Measurements from ENCODE around the gene JAG1.

The JAG1 gene

DNA sequence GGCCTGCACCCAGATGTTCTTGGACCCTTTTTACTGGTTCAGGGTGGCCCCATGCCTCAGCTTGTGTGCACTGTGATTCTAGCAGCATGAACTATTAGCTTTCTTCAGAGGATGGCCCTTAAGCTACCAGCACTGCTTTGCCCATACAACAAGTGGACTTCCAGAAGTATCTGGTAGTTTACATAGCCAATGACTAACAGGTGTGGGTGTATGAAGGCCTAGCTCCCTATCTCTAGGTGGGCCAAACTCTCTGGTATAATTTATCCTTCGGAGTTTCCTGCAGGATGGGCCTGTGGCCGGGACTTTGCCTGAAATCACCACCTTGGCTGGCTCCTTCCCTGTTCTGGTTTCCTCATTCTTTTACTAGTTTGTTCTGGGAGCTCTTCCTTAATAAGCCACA, 26.1 kb upstream of the JAG1 start:
- DNase-seq (ENCODE audit: low read depth, low spot score) = no peak

DNA sequence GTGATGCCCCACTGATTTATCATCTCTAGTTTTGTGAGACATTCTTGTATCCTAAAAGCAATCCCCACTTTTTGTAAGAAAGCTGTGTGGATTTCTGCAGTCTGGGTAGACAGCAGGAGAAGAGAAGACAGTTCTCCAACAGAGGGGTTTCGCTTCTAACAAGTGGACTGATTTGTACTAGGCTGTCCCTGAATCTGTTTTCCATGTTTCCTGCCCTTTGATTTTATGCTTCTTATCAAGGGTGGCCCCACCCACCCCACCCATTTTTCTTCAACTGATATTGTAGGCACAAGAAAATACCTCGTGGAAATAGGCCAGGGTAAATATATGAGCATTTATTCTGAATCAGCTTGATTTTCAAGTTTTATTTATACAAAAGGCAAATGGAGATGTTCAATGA, 25.7 kb upstream of the JAG1 start:
- no peak for DNase-seq (ENCODE audit: low read depth, low spot score)

DNA sequence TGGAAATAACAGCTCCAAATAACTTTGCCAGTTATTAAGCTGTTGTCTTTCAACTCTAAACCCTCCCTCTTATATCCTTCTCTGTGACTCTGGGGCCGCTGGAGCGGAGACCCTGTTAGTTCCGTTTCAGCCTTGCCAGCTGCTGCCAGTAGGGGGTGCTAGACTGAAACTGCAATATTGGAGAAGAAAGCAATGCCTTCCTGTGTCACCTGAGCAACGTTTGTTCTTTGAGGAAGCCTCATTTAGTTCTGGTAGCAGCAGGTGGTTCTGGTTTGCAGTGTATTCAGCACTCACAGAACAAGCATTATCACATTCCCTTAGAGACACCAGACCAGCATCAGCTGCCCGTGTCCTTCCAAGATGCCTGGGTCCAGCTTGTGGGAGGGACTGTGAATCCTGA, 22.9 kb upstream of the JAG1 start:
- DNase-seq (ENCODE audit: low read depth, low spot score) = no peak

DNA sequence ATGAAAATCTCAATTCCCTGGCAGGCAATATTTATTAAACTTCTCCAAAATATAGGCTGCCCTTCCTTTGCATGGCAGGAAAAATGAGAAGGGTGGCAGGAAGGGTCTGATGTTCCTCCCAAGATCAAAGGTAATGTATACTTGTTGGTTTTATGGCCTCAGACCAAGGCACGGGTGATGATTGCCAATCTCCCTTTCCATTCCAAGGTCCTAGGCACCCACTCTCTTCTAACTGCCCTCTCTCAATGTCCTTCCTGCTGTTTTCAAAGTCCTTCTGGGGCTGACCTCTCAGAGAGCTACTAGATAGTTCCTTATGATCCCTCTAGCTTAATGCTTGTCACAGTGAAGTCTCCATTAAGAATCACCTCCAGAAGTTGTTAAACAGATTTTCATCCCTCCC, 15.6 kb upstream of the JAG1 start:
- no peak for DNase-seq (ENCODE audit: low read depth, low spot score)

DNA sequence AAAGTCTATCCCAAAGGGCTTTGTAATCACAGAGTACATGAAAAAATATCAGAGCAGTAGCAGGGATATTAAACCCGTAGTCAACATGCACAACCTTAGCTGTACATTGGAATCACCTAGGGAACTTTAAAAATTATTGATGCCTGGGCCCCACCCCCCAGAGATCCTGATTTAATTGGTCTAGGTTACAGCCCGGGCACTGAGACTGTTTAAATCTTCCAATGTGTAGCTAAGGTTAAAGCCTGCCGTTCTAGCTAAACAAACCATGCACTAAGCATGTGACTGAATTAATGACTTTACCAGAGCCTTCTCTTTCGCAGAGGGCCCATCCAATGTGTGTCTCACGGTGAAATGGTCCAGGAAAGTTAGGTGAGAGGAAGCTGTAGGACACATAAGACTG, 14.1 kb upstream of the JAG1 start:
- no peak for DNase-seq (ENCODE audit: low read depth, low spot score)

DNA sequence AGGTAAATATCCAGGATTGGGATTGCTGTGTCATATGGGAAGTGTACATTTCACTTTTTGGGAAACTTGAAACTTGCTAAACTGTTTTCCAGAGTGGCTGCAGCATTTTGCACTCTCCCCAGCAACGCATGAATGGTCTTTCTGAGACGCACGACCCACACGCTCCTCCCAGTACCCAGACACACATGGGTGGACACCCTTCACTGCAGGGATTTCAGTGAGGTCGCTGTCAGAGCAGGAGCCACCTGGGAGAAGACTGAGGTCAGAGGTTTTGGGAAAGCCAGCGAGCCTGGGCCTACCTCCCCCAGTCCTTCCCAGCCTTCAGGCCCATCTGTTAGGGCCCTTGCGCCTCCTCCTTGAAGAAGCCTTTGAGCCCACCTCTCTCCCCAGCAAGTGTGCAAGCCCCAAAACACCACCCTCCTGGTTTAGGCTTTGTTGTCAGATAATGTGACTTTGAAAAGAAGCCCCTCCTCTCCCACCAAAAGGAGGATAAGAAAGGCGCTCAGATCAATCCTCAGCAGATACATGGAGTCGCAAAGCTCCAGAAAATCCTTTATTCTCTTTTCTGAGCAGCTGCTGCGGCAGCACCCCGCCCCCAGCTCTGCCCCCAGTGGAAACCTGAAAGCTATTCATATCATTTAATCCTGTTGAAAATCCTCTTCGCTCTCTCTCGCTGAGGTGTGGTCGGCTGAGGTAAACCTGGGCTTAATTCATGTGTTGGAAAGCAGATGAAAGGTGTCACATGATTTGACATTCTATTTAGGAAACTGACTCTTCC, 12.7 kb upstream of the JAG1 start:
- no peak for DNase-seq (ENCODE audit: low read depth, low spot score)

DNA sequence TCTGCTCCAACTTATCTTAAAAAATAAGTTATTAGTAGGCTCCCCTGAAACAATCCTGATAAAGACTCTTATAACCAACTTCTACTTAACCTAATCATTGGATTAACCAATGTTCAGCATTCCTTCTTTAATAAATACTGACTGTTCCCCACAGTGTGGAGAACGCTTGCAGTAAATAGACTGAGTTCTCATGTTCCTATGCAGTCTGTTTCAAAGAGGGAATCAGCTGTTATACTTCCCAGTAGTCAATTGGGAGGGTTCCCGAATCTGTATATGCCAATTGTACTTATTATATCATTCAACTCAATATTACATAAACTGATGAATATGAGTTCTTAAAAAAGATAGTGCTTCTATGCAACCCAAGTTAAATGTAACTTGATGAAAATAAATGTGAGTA, 9.7 kb upstream of the JAG1 start:
- no peak for DNase-seq (ENCODE audit: low read depth, low spot score)

DNA sequence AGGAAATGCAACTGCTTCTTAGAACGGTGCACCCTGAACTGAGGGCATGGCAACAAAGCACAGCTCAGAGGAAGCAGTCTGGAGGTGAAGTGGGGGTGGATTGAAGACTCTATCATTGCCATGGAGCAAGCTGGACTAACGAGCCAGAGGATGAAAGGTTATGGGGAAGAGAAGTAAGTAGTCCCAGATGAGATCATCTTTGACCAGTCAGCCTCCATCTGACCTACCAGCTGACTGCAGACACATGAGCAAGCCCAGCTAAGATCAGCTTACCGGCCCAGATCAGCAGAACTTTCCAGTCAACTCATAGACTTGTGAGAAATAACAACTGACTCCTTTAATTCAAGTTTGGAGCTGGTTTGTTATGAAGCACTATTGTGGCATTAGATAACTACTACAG, 9.1 kb upstream of the JAG1 start:
- DNase-seq (ENCODE audit: low read depth, low spot score) = no peak

DNA sequence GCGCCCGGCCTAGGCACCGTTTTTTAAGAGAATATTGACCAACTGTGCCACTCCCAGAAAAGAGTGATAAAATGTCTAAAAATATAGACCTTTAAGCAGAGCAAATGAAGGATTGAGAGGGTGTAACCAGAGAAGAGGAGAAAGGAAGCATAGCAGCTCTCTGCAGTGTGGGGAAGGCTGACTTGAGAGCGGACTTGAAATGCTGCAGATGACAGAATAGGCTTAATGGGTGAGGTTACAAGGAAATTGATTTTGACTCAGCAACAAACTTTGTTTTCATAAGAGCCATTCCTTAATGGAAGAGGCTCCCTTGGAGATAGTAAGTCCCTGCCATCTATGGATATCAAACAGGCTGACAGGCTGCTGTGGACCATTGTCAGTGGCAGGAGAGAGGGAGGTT, 7.7 kb upstream of the JAG1 start:
- no peak for DNase-seq (ENCODE audit: low read depth, low spot score)

DNA sequence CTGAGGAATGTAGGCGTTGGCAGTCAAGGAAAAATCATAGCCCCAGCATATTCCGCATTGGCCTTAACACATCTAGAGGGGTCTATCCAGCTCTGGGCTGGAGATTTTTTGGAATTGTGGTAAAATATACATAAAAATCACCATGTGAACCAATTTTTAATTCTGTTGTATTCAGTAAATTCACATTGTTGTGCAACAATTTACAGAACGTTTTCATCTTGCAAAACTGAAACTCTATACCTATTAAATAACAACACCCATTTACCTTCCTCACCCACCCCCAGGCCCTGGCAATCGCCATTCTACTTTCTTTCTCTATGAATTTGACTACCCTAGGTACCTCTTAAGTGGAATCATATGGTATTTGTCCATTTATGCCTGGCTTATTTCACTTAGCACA, 6.8 kb upstream of the JAG1 start:
- no peak for DNase-seq (ENCODE audit: low read depth, low spot score)

DNA sequence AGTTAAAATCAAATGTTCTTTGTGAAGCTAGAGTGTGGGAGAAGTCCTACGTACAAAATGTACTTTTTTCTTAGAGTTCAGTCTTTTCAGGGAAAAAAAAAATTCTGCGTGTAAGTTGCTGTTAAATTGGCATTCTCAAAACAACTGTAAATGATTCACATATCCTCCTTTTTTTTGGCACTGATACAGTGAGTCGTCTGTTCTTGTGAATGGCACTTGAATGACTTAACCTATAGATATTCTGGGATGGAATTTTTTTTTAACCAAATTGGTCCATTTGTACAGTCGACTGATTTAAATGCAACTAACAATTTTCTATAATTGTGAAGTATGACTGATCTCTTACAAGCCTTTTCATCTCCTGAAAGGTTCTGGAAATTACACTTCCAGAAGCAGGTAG, 5.5 kb upstream of the JAG1 start:
- DNase-seq (ENCODE audit: low read depth, low spot score) = no peak

DNA sequence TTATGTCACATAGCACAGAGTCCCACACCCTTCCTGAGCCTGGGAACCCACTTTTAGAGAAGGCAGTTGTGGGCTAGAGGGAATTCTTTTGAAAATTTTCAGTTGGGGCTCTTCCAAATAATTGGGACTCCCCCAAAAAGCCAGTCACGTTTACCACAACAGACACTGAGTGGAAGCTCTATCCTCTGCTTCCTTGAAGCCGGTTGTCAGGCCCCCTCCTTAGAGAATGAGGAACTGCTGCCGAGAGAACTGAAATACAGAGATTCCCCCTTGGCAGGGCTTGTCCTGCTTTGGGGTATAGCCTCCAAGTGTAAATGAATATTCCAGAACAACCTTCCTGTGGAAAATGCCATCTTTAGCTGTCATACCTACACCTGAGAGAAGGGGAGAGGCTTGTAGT, 2.7 kb upstream of the JAG1 start:
- no peak for DNase-seq (ENCODE audit: low read depth, low spot score)

DNA sequence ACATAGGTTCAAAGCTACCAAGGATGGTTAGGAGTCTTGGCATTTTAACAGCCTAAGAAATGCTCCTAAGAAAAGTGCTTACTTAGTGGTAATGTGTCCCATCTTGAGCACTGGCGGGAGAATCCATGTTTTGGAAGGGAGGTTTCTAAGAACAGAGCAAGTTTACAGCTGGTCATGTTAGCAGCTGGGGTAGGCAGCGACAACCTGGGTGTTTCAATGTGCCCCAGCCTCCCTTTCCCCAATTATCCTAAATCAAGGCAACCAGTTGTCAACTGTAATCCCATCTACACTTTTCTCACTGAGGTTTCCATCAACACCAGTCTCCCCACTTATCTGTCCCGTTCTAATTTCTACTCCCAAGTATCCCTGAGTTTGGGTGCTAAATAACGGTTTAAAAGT, 1.6 kb upstream of the JAG1 start:
- no peak for DNase-seq (ENCODE audit: low read depth, low spot score)

DNA sequence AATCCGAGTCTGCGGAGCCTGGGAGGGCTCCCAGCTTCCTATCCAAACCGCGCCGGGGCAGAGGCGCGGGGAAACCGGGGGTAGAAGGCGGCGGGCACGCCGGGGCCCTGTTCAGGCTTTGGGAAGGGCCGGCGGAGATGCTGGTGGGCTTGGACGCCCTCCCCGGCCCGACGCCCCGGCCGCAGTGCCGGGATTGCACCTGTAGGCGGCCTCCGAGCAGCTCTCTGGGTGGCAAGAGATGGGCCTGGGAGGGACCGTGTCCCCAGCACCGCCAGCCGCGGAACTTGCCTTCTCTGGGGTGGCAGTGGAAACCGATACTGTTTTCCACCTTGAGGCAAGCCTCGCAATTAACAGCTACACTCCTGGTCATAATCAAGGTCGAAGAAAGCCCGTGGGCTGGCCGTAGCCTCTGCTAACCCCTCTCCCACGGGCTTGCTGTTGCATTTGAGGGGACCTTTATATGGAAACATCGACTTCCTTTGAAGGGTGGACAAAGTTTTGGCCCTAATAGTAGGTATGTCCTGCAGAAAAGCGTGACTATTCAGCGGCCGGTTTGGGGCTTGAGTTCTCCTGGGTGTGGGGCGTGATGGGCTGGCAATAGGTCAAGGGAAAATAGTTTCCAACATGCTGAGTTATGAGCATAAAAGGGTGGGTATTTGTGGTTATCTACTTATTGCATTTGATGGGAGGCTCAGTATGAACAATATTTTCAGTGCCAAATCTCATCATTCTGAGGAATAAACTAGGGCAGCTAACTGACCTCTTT, 1.1 kb upstream of the JAG1 start:
- DNase-seq (ENCODE audit: low read depth, low spot score) = no peak

DNA sequence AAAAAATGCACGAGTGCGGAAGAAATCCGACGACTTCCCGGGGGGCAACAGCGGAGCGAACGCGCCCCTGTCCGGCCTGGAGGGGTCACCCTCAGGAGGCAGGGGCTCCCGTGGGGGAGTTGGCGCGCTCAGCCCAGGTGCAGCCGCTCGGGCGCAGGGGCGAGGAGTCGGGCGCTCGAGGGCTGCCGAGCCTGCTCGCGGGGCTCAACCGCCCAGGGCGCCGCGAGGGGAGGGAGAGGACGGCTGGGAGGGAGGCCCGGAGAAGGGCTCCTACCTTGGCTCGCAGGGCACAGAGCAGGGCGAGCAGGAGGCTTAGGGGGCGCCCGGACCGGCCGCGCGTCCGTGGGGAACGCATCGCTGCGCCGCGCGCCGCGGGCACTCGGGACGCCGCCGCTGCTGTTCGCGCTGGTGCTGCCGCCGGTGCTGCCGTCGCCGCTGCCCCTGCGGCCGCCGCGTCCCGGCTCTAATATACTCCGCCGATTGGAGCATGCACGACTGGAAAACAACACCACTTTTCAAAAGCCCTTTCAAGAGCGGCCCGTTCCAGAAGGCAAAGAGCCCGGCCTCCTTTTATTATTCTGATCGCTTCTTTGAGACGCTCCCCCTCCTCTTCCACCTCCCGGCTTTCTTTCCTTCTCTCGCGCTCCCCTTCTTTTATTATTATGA, 490 bp downstream of the JAG1 start:
- DNase-seq (ENCODE audit: low read depth, low spot score) = no peak

DNA sequence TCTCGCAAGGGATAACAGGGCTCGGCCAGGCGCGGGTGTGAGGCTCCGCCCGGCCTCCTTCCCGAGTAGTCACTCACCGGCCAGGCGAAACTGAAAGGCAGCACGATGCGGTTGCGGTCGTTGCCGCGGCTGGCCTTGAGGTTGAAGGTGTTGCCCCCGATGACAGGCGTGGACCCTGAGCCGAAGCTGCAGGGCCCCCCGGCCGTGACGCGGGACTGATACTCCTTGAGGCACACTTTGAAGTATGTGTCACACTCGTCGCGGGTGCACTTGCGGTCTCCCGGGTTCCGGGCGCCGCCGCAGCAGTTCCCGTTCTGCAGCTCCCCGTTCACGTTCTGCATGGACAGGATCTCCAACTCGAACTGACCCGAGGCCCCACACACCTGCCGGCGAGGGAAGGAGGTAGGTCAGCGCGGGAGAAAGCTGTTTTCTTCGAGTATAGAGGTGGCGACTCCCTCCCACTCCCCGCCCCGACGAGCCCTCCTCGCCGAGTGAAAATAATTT, 1.1 kb downstream of the JAG1 start:
- DNase-seq (ENCODE audit: low read depth, low spot score) = no peak

DNA sequence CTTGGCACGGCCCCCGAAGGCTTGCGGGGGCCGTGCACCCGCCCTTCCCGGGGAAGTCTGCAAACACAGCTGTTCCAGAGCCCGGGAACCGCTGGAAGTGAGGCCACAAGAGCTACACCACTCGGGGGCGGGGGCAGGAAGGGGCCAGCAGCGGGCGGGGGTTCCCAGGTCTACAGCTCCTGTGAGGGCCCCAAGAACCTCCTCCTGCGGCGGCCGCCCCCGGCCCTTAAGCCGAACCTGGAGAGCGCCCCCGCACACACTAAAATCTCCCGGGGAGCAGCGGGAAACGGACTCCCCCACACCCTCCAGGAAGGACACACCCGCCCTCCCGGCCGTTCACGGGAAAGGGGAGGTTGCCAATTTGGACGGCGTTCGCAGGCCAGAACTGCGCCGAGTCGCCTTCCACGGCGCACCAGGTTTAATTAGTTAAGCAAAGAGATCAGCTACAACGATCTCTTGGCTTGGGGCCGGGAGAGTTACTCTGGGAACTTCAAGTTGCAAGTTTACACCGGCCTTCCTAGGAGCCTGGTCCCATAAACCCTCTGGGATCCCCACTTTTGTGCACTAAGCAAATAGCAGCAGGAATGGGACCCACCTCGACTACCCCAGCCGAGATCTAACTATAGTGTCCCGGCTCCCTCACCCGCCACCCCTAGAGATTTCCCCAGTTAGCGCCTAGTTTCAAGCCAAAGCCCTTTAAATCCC, 1.7 kb downstream of the JAG1 start:
- no peak for DNase-seq (ENCODE audit: low read depth, low spot score)

DNA sequence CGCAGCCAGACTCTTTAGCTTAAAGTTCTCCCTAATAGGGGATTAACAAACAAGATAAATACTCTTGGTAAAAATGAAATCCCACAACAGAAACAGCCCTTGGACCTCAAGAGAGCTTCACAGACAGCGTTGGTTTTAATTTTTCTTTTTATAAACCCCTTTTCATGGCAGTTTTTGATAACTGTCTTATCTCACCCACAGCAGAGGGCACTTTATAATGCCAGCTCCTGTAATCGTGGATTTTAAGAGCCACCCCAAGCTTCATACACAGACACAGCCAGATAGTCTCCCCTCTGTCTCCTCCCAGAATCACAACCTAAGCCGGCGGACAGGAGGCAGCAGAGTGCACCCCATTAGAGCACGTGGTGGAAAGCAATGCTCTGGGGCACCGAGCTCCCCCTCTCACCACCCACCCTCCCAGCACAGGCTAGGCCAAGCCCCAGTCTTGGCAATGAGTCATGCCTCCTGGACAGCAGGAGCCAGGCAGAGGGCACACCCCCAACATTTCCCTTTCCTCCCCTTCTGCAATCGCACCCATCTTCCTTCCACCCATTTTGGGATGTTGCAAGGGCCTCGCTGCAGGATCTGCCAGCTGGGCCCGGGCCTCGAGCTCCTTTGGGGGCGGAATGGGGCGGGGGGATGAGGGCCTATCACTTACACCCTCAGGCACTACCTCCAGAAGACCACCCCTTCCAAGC, 2.4 kb downstream of the JAG1 start:
- peak; percentile 91 for DNase-seq (ENCODE audit: low read depth, low spot score)

DNA sequence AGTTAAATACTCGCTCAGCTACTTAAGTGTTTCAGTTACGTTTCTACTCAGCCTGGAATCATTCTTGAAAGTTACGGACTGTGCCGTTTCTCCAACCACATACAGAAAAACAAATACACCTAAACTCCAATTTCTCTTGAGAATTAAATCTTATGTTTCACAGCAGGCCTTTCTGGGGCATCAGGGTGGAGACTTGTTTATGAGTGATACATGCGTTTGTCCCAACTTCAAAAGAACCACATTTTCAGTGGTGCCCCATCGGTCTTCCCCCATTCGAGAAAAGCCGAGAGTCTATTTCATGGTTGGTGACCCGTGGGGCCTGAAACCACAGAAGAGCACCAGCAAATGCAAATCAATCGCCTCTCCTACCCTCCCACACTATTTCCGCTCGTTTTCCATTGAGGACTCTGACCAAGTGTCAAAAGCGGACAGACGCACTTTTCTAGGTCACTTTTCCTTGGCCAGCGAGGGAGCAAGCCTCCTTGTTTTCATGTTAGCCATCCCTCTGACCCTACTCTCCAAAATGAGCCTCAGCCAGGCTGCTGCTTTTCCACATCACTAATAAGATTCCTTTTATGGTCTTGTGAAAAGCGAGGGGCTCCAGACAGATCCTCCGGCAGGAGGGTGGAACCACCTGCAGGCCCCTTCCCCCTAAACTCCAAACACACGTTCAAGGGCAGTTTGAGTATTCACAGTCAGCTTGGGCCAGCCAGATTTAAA, 3.1 kb downstream of the JAG1 start:
- DNase-seq (ENCODE audit: low read depth, low spot score) = no peak

DNA sequence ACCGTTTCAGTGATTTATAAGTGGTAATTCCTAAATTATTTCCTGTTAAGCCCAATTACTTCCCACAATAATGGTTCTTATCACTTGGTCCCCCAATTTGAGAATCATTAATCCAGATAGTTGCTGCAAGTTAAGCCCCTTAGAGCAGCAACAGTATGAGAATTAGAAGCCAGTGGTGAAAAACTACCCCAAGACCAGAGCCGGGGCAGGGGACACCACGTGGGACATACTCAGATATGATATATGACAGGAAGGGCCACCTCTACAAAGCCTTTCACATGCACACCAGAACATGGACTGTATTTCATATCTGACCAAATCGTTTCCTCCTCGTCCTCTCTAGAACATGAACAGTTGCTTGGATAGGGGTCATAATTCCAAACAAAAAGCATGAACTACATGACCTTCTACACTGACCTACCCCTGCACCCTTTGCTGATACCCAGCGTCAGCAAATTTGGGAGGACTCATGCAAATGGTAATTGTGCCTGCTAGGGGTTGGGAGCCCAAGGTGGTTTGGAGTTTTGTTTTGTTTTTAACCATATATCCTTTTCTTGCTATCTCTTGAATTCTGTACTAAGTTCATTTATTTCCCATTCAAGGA, 3.9 kb downstream of the JAG1 start:
- DNase-seq (ENCODE audit: low read depth, low spot score) = no peak
